PFSK-1 (cell line): ENCODE data around the gene CYTH1.

Experiments
- FOXP2 ChIP-seq: optimal IDR thresholded peaks from 2 replicates; pipeline ENCODE3; 2011; ENCODE audit warnings: borderline replicate concordance, control low read depth, inconsistent platforms; ENCODE audit not compliant: insufficient read depth; ENCODE audit errors: extremely low read length, extremely low read depth
- POLR2AphosphoS5 ChIP-seq: IDR thresholded peaks from 2 replicates; pipeline ENCODE4 v1.6.1; 2012; ENCODE audit warnings: low read depth, mild to moderate bottlenecking, control low read depth, low read length, moderate library complexity
- REST ChIP-seq, 2 experiments: IDR thresholded peaks; 2 replicates each; pipeline versions ENCODE4 v1.6.1 to v1.8.0; 2011 to 2012; ENCODE audit warnings: low read depth in 2 of 2, low read length in 2 of 2, control low read depth in 1 of 2, inconsistent platforms in 1 of 2, mild to moderate bottlenecking in 1 of 2, moderate library complexity in 1 of 2; ENCODE audit not compliant: insufficient read depth in 1 of 2
- SIN3A ChIP-seq: IDR thresholded peaks from 2 replicates; pipeline ENCODE4 v1.6.1; 2012; ENCODE audit warnings: mild to moderate bottlenecking, low read length, moderate library complexity, borderline replicate concordance; ENCODE audit not compliant: insufficient read depth
- TAF1 ChIP-seq: IDR thresholded peaks from 2 replicates; pipeline ENCODE4 v1.6.1; 2012; ENCODE audit warnings: low read length, control low read depth, borderline replicate concordance; ENCODE audit not compliant: insufficient read depth

The CYTH1 gene

GRCh38 chr17:78709119-78709681 lies 72.9 kb downstream of the CYTH1 start:
- TF ChIP-seq FOXP2 = no peak
- no peak for TF ChIP-seq SIN3A
- no peak for TF ChIP-seq POLR2AphosphoS5
- TF ChIP-seq REST (IDR thresholded peaks at IDR 0.05; ENCODE audit: insufficient read depth in 1 of 2, low read depth in 2 of 2, low read length in 2 of 2) = no peak
- TF ChIP-seq TAF1 = no peak

- TF ChIP-seq FOXP2 = no peak
- no peak for TF ChIP-seq REST (IDR thresholded peaks at IDR 0.05; ENCODE audit: insufficient read depth in 1 of 2, low read depth in 2 of 2, low read length in 2 of 2)
- TF ChIP-seq TAF1 = no peak
- TF ChIP-seq SIN3A = no peak
- no peak for TF ChIP-seq POLR2AphosphoS5
Measured at GRCh38 chr17:78708510-78708973, 73.5 kb downstream of the CYTH1 start.

- no peak for TF ChIP-seq SIN3A
- TF ChIP-seq TAF1 = no peak
- no peak for TF ChIP-seq FOXP2
Measured at GRCh38 chr17:78707923-78708322, 74.2 kb downstream of the CYTH1 start.

- no peak for TF ChIP-seq TAF1
- no peak for TF ChIP-seq REST (IDR thresholded peaks at IDR 0.05; ENCODE audit: insufficient read depth in 1 of 2, low read depth in 2 of 2, low read length in 2 of 2)
- no peak for TF ChIP-seq SIN3A
- TF ChIP-seq FOXP2 = no peak
- TF ChIP-seq POLR2AphosphoS5 = no peak
Measured at GRCh38 chr17:78707016-78707415, 75.1 kb downstream of the CYTH1 start.

- no peak for TF ChIP-seq REST (IDR thresholded peaks at IDR 0.05; ENCODE audit: insufficient read depth in 1 of 2, low read depth in 2 of 2, low read length in 2 of 2)
- no peak for TF ChIP-seq SIN3A
- no peak for TF ChIP-seq FOXP2
- no peak for TF ChIP-seq POLR2AphosphoS5
- TF ChIP-seq TAF1 = no peak
Measured at GRCh38 chr17:78706271-78706915, 75.7 kb downstream of the CYTH1 start.
